Urinary bladder (tissue), 2 donors: ENCODE data around the gene RAB36. TPM values are rescaled to one million over a fixed set of nuclear protein-coding genes. Genes with fewer than 3 reads are reported as not detected.

ENCODE experiments used
- polyA plus RNA-seq: library from polyadenylated mRNA; stranded (reverse); fragments of 200-250 nt; gene quantifications from one replicate; pipeline ENCODE4 v1.2.3, GENCODE V29; 2013
- small RNA-seq: library from RNA; depleted of rRNA; stranded (forward); fragments of <200 nt; gene quantifications from one replicate; pipeline ENCODE3, GENCODE V24; 2014
- total RNA-seq: library from RNA; depleted of rRNA; stranded (reverse); fragments of >200 nt; gene quantifications from one replicate; pipeline ENCODE4 v1.2.3, GENCODE V29; 2014
- donor health status: healthy.

Gene RAB36
- total and polyA plus RNA-seq, 2 donors, result 2.0 to 3.7 TPM

Small RNA genes within 50 kb of the gene (small RNA-seq; reads per million reads assigned to genes)
- gene BCRP8 (not detected), gene RF00017 (not detected), gene RF00066 (not detected)

Other genes starting within 250 kb of the RAB36 start
- 5.4 TPM for gene GNAZ, start 75.0 kb upstream of the RAB36 start, total RNA-seq
- 12.2 TPM for gene GNAZ, start 75.0 kb upstream of the RAB36 start, polyA plus RNA-seq
- gene RSPH14, start 3.5 kb upstream of the RAB36 start, total RNA-seq, result 0.58 TPM
- gene RSPH14, start 3.5 kb upstream of the RAB36 start, polyA plus RNA-seq, result 0.13 TPM
- 14.1 TPM for gene BCR, start 35.0 kb downstream of the RAB36 start, total RNA-seq
- 35.0 TPM for gene BCR, start 35.0 kb downstream of the RAB36 start, polyA plus RNA-seq